HG03103 (cell line): ENCODE results near the gene PCDHB13.
"Not testable (repeated sequence)": the region's sequence is repeated elsewhere in the genome, so short reads cannot be mapped to it uniquely, and the experiment has no call there.

ENCODE experiments used
- ATAC-seq: cut with Tn5 transposase; IDR thresholded peaks from one replicate; pipeline ENCODE4 v1.9.1; 2021; ENCODE audit warnings: low read depth; ENCODE audit not compliant: unreplicated experiment

Gene PCDHB13

GRCh38 chr5:141213656-141214339, at the start of gene PCDHB13:
TSS of gene PCDHB13 (plus strand) at chr5:141213919. CDS start at chr5:141214124, 205 bp downstream.
- not testable (repeated sequence) for ATAC-seq

- no peak for ATAC-seq
Measured at GRCh38 chr5:141172381-141173204, 41.1 kb upstream of the PCDHB13 start, which contains the start of gene PCDHB7. TSS of gene PCDHB7 (plus strand) at chr5:141172644. CDS start at chr5:141172836, 192 bp downstream.

GRCh38 chr5:141174291-141175104, 39.2 kb upstream of the PCDHB13 start:
- not testable (repeated sequence) for ATAC-seq

GRCh38 chr5:141175933-141176332, 37.8 kb upstream of the PCDHB13 start:
- ATAC-seq: no peak

GRCh38 chr5:141177577-141178191, 36.0 kb upstream of the PCDHB13 start, which contains the start of gene PCDHB8:
TSS of gene PCDHB8 (plus strand) at chr5:141177790. CDS start at chr5:141178035, 245 bp downstream.
- ATAC-seq: not testable (repeated sequence)

DNA sequence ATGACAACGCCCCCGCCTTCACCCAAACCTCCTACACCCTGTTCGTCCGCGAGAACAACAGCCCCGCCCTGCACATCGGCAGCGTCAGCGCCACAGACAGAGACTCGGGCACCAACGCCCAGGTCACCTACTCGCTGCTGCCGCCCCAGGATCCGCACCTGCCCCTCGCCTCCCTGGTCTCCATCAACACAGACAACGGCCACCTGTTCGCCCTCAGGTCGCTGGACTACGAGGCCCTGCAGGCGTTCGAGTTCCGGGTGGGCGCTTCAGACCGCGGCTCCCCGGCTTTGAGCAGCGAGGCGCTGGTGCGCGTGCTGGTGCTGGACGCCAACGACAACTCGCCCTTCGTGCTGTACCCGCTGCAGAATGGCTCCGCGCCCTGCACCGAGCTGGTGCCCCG, 34.3 kb upstream of the PCDHB13 start:
- ATAC-seq: not testable (repeated sequence)

- not testable (repeated sequence) for ATAC-seq
Measured at GRCh38 chr5:141179876-141180275, 33.8 kb upstream of the PCDHB13 start.

GRCh38 chr5:141180313-141180712, 33.4 kb upstream of the PCDHB13 start:
- ATAC-seq: no peak

DNA sequence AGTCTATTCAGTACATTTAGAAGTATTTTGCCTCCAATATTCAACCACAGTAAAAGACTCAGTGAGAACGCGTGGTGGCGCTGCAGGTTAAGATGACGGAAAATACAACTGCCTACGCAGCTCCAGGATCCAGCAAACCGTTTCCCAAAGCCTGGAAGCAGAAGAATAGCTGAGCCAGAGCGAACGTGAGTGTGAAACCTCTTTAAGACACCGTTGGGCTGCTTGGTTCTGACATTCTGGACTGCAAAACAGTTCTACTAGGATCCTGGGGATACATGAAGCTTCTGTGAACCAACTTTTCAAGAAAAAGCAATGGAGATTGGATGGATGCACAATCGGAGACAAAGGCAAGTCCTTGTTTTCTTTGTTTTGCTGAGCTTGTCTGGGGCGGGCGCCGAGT, 31.5 kb upstream of the PCDHB13 start, which contains the start of gene PCDHB16:
PCDHB16 (plus strand) TSS at position 140 of the 400 bp plus-strand sequence; CDS start at position 313, 173 bp downstream.
- no peak for ATAC-seq

GRCh38 chr5:141184117-141184855, 29.4 kb upstream of the PCDHB13 start:
- ATAC-seq: not testable (repeated sequence)

DNA sequence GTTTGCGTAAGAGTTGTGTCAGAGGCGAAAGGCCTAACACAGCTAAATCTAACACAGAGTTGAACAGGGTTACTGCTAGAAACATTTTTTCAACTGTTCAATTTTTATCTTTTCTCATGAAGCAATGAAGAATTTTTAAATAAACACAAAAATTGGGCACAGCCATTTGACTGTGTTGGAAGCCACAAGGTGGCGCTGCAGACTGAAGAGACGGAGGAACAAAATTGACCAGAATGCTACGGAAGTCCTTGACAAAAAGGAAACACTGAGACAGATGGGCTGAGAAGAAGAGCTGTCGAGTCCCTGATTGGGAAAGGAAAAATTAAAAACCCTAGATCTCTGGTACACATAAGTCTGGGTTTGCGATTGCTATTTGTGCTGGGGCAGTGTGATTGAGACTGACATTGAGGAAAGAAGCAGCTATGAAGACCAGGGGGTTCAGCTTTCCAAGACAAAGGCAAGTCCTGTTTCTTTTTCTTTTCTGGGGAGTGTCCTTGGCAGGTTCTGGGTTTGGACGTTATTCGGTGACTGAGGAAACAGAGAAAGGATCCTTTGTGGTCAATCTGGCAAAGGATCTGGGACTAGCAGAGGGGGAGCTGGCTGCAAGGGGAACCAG, 26.7 kb upstream of the PCDHB13 start, which contains the start of gene PCDHB9:
PCDHB9 (plus strand) TSS at position 265 of the 616 bp plus-strand sequence; CDS start at position 423, 158 bp downstream.
- no peak for ATAC-seq

GRCh38 chr5:141188682-141189081, 25.0 kb upstream of the PCDHB13 start:
- not testable (repeated sequence) for ATAC-seq

- ATAC-seq: not testable (repeated sequence)
Measured at GRCh38 chr5:141189131-141189530, 24.6 kb upstream of the PCDHB13 start.

DNA sequence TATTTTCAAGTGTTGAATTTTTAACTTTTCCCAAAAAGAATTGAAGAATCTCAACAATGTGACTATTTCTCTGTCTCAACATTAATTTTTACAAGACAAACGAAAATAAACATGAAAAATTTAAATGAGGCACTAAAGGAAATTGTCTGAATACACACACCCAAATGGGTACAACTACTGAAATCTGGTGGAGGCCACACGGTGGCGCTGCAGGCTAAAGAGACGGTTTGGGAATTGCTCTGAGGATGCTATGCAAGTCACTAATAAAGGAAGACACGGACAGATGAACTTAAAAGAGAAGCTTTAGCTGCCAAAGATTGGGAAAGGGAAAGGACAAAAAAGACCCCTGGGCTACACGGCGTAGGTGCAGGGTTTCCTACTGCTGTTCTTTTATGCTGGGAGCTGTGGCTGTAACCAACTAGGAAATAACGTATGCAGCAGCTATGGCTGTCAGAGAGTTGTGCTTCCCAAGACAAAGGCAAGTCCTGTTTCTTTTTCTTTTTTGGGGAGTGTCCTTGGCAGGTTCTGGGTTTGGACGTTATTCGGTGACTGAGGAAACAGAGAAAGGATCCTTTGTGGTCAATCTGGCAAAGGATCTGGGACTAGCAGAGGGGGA, 21.5 kb upstream of the PCDHB13 start, which contains the start of gene PCDHB10:
PCDHB10 (plus strand) TSS at position 244 of the 616 bp plus-strand sequence; CDS start at position 444, 200 bp downstream.
- no peak for ATAC-seq

DNA sequence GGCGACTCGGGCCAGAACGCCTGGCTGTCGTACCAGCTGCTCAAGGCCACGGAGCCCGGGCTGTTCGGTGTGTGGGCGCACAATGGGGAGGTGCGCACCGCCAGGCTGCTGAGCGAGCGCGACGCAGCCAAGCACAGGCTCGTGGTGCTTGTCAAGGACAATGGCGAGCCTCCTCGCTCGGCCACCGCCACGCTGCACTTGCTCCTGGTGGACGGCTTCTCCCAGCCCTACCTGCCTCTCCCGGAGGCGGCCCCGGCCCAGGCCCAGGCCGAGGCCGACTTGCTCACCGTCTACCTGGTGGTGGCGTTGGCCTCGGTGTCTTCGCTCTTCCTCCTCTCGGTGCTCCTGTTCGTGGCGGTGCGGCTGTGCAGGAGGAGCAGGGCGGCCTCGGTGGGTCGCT, 19.4 kb upstream of the PCDHB13 start:
- not testable (repeated sequence) for ATAC-seq

- ATAC-seq: no peak
Measured at GRCh38 chr5:141196363-141196762, 17.4 kb upstream of the PCDHB13 start.

DNA sequence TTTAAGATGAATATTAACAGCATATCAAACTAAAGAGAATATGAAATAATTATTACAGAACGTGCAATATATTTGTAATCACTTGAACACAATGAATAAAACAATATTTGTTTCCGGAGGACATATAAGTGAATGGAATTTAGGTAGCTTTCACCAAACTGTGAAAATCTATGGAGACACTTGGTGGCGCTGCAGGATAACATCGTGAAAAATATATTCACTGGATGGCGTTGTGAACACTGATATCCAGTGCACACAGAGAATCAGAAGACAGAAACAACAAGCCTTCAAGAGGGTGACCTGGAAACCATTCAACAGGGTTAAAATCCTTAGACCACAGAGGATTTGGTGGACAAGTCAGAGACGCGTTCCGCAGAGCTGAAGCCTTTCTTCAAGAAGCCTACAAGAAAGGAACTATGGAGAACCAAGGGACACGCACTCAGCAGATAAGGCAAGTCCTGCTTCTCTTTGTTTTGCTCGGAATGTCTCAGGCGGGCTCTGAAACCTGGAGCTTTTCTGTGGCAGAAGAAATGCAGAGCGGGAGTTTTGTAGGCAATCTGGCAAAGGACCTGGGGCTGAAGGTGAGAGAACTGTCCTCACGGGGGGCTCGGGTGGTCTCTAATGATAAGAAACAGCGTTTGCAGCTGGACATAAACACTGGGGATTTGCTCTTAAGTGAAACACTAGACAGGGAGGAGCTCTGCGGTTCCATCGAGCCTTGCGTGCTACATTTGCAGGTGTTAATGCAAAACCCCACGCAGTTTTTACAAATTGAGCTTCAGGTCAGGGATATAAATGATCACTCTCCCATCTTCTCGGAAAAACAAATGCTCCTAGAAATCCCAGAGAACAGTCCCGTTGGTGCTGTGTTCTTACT, 14.1 kb upstream of the PCDHB13 start, which contains the start of gene PCDHB11:
PCDHB11 (plus strand) TSS at position 269 of the 877 bp plus-strand sequence; CDS start at position 417, 148 bp downstream.
- no peak for ATAC-seq
